Prostate gland (tissue), 2 donors: Measurements from ENCODE around the gene NEK10. TPM values are rescaled to one million over a fixed set of nuclear protein-coding genes. Genes with fewer than 3 reads are reported as not detected.
"Not testable (repeated sequence)": the region's sequence is repeated elsewhere in the genome, so short reads cannot be mapped to it uniquely, and the experiment has no call there.

Experiments used
- DNase-seq: peaks from one replicate; pipeline ENCODE4 v3.0.0-alpha.2; 2019; ENCODE audit warnings: low spot score
- H3K27ac ChIP-seq, 2 donors: fragments of 200-600 bp; sonication (generic); 2 replicates each; pipeline ENCODE4 v1.5.1; 2017 to 2019
- H3K27me3 ChIP-seq: fragments of 200-600 bp; sonication (generic); replicated peaks from 2 replicates; pipeline ENCODE4 v1.5.1; 2019; ENCODE audit not compliant: insufficient read depth
- H3K36me3 ChIP-seq, 2 donors: fragments of 200-600 bp; sonication (generic); 1 replicate in 1 of 2; 2 replicates in 1 of 2; pipeline versions ENCODE4 v1.5.1 to v1.8.1; 2017 to 2019
- H3K4me1 ChIP-seq: fragments of 200-600 bp; sonication (generic); replicated peaks from 2 replicates; pipeline ENCODE4 v1.5.1; 2019
- H3K4me3 ChIP-seq, 2 donors: fragments of 200-600 bp; sonication (generic); 2 replicates each; pipeline ENCODE4 v1.5.1; 2017 to 2019
- H3K9me3 ChIP-seq: fragments of 200-600 bp; sonication (generic); 2 replicates; pipeline ENCODE4 v1.5.1; 2017
- CTCF ChIP-seq, 4 experiments: fragments of 200-600 bp in 2 of 4; fragments of 450-650 bp in 2 of 4; sonication (generic) in 2 of 4; IDR thresholded peaks; 1 replicate in 3 of 4; 2 replicates in 1 of 4; pipeline ENCODE4 v1.5.1; 2016 to 2019; ENCODE audit warnings: antibody characterized with exemption in 4 of 4, mild to moderate bottlenecking in 2 of 4, moderate library complexity in 2 of 4
- POLR2A ChIP-seq: fragments of 450-650 bp; IDR thresholded peaks from one replicate; pipeline ENCODE4 v1.6.1; 2016; ENCODE audit warnings: antibody characterized with exemption, mild to moderate bottlenecking
- POLR2AphosphoS5 ChIP-seq: sonication (generic); formaldehyde crosslinking; IDR thresholded peaks from one replicate; pipeline ENCODE4 v1.6.1; 2017; ENCODE audit warnings: antibody characterized with exemption
- WGBS: methylation state at CpG from one replicate; pipeline ENCODE4 v1.1.5; 2018; 5-methylcytosine and 5-hydroxymethylcytosine counted together
- intact Hi-C: fragments of 100-400 bp; cut with DNase I; formaldehyde crosslinking; loops from one replicate; pipeline ENCODE4 v1.14.2; 2022
- total RNA-seq, 2 donors: library from RNA; depleted of rRNA; stranded (reverse); fragments of >200 nt; gene quantifications; one replicate each; pipeline ENCODE4 v1.1.0, GENCODE V29; 2016

Gene NEK10
- total RNA-seq, 2 donors from 2014 or later: 8.9 to 9.1 TPM

DNA sequence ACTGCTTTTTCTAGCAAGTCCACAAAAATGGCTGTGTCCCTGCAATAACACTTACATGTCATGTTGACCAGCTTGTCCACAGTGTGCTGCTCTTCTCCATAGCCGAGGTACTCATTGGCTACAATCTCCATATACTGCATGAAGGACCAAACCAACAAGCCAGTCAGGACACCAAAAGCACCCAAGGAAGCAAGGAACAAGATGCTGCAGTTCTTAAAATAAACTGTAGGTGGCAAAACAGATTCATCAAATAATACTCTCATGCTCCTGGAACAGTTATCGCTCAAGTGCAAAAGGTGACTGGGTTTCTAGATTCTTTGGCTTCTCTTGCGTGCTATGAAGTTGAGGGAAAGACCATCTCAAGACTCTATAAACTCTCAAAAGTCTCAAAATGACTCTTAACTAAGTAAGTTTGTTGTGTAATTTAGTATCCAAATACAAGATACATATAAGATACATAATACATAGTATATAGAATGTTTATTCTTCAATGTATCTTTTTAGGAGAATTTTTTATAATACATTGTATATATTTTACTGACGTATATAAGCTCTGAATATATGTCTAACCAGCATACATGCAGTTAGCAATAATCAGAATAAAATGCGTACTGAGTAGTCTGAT is 57.0 kb downstream of the NEK10 start:
- H3K36me3 ChIP-seq: no peaks in the 10 kb centered on the region
- no peak overlapping the region for H3K4me3 ChIP-seq
- peak; percentile 34 for DNase-seq
- H3K27me3 ChIP-seq: no peaks in the 10 kb centered on the region
- WGBS: 36% methylated on average over 5 of the region's 5 CpGs
- no peaks in the 10 kb centered on the region for H3K9me3 ChIP-seq
- no peaks in the 10 kb centered on the region for H3K4me1 ChIP-seq
- intact Hi-C loops: loop anchor here (5.0 kb wide), 2 partner anchors 155 to 365 kb away; no protein-coding TSS in a partner anchor
- H3K27ac ChIP-seq: no peak overlapping the region
- peak; percentile 42 for TF ChIP-seq POLR2AphosphoS5
- TF ChIP-seq CTCF (IDR thresholded peaks at IDR 0.05): peak; percentile 55 to 89 (median 82)
- no peak for TF ChIP-seq POLR2A

GRCh38 chr3:27311400-27311799 is 57.8 kb downstream of the NEK10 start:
- intact Hi-C loops: loop anchor here (5.0 kb wide), 2 partner anchors 156 to 366 kb away; no protein-coding TSS in a partner anchor
- DNase-seq: no peak
- 63% methylated on average over 5 of the region's 5 CpGs for WGBS
- Histone ChIP-seq H3K9me3 (no peaks in the 10 kb centered on the region), H3K4me1 (no peaks in the 10 kb centered on the region), H3K4me3 (no peak overlapping the region), H3K27me3 (no peaks in the 10 kb centered on the region), H3K27ac (no peak overlapping the region), H3K36me3 (no peaks in the 10 kb centered on the region)
- TF ChIP-seq POLR2AphosphoS5 (no peak), POLR2A (no peak), CTCF (IDR thresholded peaks at IDR 0.05) (no peak)

GRCh38 chr3:27310688-27311087 is 58.5 kb downstream of the NEK10 start:
- Histone ChIP-seq H3K4me3 (no peak overlapping the region), H3K4me1 (no peaks in the 10 kb centered on the region), H3K36me3 (no peaks in the 10 kb centered on the region), H3K27ac (no peak overlapping the region), H3K9me3 (no peaks in the 10 kb centered on the region), H3K27me3 (no peaks in the 10 kb centered on the region)
- WGBS: 76% methylated on average over 2 of the region's 2 CpGs
- intact Hi-C loops: loop anchor here (5.0 kb wide), 2 partner anchors 157 to 367 kb away; no protein-coding TSS in a partner anchor
- no peak for TF ChIP-seq POLR2A
- TF ChIP-seq POLR2AphosphoS5: no peak
- TF ChIP-seq CTCF (IDR thresholded peaks at IDR 0.05): no peak
- no peak for DNase-seq

GRCh38 chr3:27307566-27307965 is 61.6 kb downstream of the NEK10 start:
- Histone ChIP-seq H3K4me3 (no peak overlapping the region), H3K36me3 (no peaks in the 10 kb centered on the region), H3K27ac (no peak overlapping the region), H3K4me1 (no peaks in the 10 kb centered on the region), H3K27me3 (no peaks in the 10 kb centered on the region), H3K9me3 (no peaks in the 10 kb centered on the region)
- no peak for DNase-seq
- WGBS: 22% methylated on average over 1 of the region's 1 CpG
- intact Hi-C loops: no loop called here
- TF ChIP-seq CTCF (IDR thresholded peaks at IDR 0.05): no peak

- H3K4me1 ChIP-seq: no peaks in the 10 kb centered on the region
- no peaks in the 10 kb centered on the region for H3K27me3 ChIP-seq
- WGBS: 32% methylated on average over 1 of the region's 1 CpG
- TF ChIP-seq POLR2AphosphoS5: no peak
- TF ChIP-seq POLR2A: no peak
- TF ChIP-seq CTCF (IDR thresholded peaks at IDR 0.05): no peak
- no peaks in the 10 kb centered on the region for H3K36me3 ChIP-seq
- DNase-seq: no peak
- no peaks in the 10 kb centered on the region for H3K9me3 ChIP-seq
- no peak overlapping the region for H3K27ac ChIP-seq
- no peak overlapping the region for H3K4me3 ChIP-seq
- intact Hi-C loops: no loop called here
Measured at GRCh38 chr3:27302891-27303290, 66.3 kb downstream of the NEK10 start.

DNA sequence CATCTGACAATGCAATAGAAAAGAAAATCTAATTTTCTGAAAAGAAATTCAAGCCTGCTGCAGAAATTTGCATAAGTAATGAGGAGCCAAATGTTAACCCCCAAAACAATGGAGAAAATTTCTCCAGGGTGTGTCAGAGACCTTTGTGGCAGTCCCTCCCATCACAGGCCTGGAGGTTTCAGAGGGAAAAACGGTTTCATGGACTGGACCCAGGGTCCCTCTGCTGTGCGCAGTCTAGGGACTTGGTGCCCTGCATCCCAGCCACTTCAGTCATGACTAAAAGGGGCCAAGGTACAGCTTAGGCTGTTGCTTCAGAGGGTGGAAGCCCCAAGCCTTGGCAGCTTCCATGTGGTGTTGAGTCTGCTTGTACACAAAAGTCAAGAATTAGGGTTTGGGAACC is 70.2 kb downstream of the NEK10 start:
- H3K36me3 ChIP-seq, H3K9me3 ChIP-seq, intact Hi-C loops, H3K27me3 ChIP-seq, DNase-seq, H3K27ac ChIP-seq, H3K4me3 ChIP-seq, H3K4me1 ChIP-seq: not testable (repeated sequence)
- WGBS: 95% methylated on average over 2 of the region's 2 CpGs
